ENCODE data around the gene NCK1.
"Not testable (repeated sequence)": the region's sequence is repeated elsewhere in the genome, so short reads cannot be mapped to it uniquely, and the experiment has no call there.

Gene NCK1

DNA sequence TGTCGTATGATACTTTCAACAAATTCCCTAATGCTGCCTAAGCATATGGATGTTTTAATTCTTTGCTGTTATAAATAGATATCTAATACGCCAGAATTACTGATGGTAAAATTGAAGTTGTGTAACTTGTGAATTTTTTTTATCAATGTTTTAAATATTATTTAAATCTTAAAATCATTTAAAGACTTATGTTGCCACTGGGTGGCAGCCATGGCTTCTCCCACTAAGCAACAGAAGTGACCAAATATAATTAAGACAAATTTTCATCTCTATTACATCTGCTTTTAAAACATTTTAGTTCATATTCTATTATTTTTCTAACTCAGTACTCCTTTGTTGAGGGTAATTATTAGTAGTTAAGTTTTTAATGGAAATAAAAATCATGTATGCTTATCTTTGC lies 87.7 kb downstream of the NCK1 start:
- DNase-seq, result no peak

DNA sequence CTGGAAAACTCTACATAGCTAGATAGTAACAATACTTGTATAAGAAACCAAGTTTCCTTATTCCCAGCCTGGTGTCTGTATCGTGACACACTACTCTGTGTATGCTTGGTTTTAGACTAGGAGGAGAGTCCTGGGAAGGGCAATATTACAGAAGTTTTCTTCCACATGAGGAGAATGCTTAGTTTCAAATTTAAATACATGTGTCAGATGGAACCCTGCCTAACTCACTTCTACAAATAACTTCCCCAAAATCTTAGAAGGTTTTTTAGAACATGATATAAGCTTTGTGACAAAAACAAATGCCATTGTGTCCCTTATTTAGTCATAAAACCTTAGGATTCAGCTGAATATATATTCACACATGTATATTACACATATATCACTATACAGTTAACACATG lies 88.6 kb downstream of the NCK1 start:
- no peak for DNase-seq

DNA sequence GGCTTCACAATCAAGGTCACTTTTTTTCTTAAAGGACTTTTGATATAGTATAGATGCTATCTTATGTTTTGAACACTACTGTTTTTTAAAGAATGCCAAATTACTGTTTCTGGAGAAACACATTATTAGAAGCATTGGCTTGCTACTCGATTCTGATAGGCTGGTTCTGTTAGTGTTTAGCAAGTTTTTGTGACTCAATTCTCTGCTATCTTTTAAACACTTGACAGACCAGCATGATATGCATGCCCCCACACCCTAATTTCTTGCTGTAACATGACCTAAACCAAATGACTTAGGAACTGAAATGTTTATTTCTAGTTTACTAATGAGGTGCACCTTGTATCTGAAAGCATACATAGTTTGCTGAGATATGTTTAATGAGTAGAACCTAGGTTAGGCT lies 90.3 kb downstream of the NCK1 start:
- DNase-seq, result no peak

DNA sequence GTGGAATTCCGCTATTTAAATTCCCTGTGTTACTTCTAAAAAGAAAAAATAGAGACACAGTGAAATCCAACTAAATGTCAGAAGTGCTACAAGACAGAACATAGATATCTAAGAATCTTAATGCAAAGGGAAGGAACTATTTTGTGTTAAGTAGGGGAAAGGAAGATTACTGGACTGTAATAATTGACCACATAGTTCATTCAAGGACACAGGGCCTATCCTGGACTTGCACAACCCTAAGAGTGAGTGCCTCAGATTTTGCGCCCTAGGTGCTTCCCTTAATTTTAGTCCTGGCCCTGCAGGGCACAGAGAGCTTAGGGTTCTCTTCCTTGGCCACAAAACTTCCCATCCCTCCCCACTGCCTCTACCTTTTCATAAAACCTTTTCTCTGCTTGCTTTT lies 92.2 kb downstream of the NCK1 start:
- no peak for DNase-seq

DNA sequence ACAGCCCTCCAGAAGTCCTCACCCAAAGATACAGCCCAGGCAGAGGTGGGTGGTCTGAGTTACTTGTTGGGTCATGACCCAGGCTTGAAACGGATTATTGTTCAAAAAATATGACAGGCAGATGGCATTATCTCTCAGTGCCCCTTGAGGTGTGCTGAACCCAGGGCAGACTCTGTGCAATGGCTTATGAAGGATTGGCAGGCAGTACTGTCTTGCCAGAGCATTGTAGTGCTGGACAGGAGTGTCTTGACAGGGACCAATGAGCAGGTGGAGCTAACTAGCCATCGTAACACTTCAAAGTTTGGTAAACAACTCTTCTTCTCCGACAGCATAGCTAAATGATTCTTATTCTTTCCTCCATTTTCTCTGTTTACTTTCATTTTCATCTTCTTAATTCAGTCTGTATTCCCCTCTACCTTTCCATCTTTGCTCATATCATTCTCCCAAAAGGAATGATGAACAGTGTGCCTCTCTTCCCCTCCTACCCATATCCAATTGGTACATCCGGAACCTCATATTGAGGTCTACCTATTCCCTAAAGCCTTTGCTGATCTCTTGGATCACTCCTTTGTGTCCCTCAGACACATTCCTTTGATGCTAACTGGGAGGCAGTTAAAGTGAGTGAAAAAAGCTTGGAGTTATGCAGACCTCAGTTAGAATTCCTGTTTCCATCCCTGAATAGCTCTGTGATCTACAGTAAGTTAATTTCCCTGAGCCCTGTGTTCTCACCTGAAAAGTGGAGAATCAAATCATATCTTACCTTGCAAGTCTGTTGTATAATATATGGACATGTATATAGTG lies 93.2 kb downstream of the NCK1 start:
- DNase-seq, result no peak

DNA sequence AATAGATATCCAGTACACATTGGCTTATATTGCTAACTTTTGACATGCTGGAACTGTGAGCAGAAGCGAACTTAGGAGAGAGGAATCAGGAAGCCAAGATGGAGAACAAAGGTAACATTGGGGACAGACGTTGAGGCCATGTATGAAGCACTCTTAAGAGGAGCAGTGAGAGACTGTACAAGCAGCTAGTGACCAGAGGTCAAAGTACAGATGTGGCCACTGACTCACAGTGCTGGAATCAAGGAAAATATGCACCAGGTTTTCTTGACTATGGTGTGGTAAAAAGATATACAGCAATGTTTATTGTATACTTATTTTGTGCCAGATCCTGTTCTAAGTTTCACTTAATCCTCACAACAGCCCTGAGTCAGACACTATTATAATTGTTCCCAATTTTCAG lies 93.8 kb downstream of the NCK1 start:
- peak; percentile 51 for DNase-seq

DNA sequence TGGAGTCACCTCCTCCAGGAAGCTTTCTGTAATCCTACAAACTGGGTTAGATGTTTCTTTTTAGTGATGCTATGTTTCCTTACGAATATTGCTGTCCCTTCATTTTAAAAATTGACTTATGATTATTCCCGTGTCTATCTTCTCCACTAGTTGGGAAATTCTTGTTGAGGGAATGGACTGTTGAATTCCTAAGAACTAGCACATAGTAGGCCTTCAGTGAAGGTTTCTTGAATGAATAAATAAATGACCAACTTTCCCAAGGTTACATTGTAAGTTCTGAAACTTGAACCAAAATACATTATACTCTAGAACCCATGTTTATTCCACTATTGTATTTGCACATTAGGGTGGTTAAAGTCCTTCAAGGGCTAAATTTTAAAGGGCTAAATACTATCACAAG lies 95.0 kb downstream of the NCK1 start:
- DNase-seq, result no peak

DNA sequence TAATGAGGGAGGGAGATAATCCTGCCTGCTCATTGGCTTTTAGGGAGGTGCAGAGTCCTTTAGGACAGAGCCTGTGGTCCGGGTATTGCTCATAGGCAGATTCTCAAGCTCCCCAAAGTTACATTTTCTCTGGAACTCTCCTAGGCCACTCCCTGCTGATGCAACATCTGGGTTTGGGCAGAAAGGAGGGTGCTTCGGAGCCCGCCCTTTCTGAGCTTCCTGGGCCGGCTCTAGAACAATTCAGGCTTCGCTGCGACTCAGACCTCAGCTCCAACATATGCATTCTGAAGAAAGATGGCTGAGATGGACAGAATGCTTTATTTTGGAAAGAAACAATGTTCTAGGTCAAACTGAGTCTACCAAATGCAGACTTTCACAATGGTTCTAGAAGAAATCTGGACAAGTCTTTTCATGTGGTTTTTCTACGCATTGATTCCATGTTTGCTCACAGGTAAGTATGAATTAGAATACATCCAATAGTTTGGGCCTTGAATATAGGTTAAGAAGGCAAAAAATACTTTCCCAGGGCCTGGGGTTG lies 95.8 kb downstream of the NCK1 start, which contains the start of gene IL20RB:
Gene IL20RB, plus strand, starts transcription at position 233 of the 538 bp plus-strand sequence. Its CDS starts 131 bp downstream, at position 364.
- peak; percentile 87 for DNase-seq

DNA sequence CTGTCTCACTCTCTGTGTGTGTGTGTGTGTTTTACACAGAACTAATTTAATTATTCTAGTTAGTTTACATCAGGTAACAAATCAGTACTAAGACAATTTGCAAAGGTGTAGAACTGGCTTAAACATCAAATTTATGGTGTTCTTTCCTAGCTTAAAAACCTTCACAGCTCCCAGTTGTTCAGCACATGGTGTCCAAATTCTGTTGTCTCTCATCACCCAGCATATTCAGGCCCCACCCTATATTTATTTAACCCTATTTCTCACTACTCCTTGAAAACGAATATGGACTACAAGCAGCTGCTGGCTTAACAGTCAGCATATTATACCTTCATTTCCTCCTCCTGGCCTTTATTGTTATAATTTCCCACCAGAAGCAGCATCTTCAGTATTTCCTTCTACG lies 96.9 kb downstream of the NCK1 start:
- no peak for DNase-seq

DNA sequence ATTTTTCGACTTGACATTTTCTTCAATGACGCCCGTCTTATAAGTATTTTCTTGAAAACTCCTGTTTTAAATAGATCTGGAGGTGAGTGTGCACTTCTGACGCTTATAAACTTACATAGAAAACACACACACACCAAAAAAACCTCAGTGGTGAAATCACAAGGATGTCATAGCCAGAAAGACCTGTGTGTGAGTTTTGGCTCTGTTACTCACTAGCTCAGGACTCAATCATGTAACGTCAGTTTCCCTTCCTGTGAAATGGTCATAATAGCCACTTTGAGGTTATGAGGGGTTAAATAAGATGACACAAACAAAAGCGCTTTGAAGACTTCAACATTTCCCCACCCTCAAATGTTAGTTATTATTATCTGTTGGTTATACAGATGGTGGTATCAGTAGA lies 97.6 kb downstream of the NCK1 start:
- DNase-seq, result no peak

DNA sequence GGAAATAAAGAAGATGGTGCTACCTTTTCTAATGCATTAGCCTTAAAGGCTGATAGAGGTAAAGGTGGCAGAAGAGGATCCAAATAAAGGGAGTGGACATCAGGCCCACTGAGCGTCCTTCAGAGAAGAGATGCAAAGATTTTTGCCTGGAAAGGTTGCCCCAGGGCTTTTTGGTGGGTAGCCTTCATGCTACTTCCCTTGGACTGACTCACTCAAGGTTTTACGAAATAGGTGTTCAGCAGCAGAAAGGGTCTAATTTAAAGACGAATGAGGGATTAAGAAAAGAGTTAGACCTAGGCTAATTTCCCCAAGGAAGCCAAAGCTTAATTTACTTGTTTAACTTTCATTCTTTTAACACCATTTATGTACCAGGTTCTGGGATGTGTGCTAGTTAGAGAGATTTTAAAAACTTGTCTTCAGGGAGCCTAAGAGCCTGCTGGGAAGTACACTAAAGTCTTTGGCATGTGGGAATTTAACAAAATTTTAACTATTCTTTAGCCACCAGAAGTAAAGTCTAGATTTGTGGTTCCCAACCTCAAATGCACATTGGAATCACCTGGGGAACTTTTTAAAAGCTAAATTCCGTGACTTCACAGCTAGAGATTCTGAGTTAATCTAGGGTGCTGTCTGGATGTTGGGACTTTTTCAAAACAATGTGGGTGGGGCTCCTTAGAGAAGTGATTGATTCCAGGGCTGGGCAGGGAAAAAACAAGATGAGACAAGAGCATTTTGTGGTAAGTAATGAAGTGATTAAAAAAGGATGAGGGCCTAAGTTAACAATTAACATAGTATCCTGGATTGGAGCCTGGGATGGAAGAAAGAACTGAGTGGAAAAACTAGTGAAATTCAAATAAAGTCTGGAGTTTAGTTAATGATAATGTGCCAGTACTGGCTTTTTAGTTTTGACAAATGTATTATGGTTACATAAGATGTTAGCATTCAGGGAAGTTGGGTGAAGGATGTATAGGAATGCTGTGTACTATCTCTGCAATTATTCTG lies 99.1 kb downstream of the NCK1 start:
- peak; percentile 38 for DNase-seq

DNA sequence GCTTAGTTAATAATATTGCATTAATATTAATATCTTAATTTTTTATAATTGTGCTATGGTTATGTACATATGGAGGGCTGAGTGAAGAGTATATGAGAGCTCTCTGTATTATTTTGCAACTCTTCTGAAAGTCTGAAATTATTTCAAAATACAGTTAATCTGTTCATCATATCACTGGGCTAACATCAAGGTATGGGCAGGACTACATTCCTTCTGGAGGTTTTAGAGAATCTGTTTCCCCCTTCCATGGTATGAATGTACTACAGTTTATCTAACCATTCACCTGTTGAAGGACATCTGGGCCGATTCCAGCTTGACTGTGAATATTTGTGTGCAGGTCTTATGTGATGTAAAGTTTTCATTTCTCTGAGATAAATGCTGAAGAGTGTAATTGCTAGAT lies 100.9 kb downstream of the NCK1 start:
- DNase-seq, result no peak

DNA sequence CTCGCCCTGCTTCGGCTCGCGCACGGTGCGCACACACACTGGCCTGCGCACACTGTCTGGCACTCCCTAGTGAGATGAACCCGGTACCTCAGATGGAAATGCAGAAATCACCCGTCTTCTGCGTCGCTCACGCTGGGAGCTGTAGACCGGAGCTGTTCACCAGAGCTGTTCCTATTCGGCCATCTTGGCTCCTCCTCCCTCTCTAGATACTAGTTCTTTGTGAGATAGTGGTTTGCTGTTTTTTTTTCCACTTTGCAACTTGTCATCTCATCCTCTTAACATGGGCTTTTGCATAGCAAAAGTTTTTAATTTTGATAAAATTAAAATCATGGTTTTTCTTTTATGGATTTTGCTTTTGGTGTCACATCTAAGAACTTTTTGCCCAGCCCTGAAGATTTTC lies 107.5 kb downstream of the NCK1 start:
- not testable (repeated sequence) for DNase-seq

DNA sequence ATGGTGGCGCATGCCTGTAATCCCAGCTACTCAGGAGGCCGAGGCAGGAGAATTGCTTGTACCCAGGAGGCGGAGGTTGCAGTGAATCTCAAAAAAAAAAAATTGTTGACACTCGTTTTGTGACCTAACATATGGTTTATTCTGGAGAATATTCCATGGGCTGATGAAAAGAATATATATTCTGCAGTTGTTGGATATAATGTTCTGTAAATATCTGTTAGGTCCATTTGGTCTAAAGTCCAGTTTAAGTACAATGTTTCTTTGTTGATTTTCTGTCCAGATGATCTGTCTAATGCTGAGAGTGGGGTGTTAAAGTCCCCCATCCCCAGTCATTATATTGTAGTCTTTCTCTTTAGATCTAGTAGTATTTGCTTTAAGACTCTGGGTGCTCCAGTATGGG lies 111.3 kb downstream of the NCK1 start:
- DNase-seq, result no peak

DNA sequence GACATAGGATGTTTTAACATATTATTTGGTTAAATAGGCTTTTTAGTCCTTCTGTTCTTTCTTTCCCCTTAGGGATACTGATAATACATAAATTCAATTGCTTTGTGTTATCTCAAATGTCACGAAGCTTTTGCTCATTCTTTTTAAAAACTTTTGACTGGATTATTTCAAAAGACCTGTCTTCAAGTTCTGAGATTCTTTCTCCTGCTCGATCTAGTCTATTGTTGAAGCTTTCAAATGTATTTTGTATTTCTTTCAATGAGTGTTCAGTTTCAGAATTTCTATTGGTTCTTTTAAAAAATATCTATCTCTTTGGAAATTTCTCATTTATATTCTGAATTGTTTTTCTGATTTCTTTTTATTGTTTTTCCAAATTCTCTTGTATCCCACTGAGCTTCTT lies 112.7 kb downstream of the NCK1 start:
- no peak for DNase-seq

DNA sequence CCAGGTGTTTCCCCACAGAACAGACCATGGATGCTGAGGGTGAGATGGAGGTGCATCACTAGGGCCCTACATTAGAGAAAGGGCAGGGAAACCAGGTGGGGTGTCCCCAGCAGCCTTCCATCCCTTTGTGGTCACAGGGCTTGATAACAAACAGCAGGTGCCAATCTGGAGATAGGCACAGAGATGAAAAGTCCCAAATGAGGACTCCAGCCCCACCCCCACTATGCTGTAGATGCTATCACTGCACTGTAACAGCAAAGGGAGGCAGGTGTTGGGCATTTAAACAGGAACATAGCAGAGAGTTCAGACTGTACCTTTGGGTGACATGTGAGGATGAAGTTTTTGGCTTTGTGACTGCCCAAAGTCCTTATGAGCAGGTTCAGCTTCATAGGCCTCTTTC lies 117.2 kb downstream of the NCK1 start:
- no peak for DNase-seq

DNA sequence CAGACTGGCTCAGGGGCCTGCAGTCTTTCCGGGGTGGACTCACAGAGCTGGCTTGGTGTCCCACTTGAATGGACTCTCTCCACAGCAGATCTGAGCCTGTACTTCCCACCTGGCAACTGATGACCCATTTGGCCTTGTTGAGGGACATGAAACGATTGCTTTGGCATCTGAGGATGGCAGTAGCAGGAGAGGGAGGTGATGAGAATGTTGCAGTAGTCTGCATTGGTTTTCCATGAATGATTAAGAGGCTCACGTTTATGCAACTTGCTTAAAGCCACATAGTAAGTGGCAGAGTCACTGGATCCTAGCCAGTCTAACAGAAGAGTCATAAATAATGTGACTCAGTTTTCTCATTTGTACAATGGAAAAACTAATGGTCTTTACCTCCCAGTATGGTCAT lies 117.7 kb downstream of the NCK1 start:
- DNase-seq, result no peak

DNA sequence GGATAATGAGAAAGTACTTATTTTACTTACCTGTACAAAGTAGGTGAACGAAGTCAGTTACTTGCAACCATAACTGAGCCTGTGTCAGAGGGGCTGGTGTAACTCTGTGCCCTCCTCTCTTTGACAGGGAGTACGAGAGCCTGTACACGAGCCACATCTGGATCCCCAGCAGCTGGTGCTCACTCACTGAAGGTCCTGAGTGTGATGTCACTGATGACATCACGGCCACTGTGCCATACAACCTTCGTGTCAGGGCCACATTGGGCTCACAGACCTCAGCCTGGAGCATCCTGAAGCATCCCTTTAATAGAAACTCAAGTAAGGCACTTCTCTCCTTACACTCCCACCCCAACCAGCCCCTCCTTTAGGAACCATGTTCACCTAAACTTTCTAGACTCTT lies 120.0 kb downstream of the NCK1 start:
- DNase-seq, result no peak

DNA sequence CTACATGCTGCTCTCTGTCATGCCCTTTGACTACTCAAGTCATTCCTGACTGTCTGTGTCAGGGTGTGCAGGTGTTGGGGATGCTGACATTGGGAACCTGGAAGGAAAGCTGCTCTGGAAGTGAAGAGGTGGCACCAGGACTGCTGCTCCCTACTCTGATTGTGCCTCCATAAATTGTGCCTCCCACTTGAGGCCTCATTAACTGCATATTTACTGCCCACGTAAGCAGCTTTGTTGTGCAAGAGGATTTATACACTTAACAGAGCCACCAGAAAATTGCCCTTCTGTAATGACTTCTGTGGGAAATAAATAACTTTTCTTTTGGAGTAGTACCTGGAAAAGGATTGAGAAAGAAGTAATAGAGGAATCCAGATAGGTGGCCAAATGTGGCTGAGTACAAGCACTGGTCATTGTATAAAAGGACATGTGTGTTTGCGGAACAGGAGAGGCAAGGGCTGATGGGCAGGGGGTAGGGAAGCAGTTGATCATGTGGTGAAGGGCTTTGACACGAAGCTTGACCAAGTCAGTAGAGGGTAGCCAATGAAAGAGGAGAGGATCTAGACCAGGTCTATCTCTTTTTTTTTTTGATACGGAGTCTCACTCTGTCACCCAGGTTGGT lies 120.6 kb downstream of the NCK1 start:
- DNase-seq, result no peak

DNA sequence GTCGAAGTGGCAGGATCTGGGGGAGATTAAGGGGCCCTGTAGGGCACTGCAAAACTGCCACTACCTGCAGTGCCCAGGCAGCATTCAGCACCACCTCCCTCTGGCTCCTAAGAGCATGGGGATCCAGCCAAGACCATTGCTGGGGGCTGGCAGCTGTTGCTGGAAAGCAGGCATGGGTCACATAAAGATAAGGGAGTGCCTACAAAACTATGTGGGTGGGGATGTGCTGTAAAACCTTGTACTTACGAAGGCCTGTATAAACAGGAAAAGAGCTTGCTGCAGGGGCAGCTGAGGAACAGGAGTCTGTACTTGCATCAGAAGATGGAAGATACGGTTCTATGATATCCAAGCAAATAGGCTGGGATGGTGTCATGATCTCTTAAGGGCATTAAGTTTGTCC lies 122.8 kb downstream of the NCK1 start:
- DNase-seq, result no peak

DNA sequence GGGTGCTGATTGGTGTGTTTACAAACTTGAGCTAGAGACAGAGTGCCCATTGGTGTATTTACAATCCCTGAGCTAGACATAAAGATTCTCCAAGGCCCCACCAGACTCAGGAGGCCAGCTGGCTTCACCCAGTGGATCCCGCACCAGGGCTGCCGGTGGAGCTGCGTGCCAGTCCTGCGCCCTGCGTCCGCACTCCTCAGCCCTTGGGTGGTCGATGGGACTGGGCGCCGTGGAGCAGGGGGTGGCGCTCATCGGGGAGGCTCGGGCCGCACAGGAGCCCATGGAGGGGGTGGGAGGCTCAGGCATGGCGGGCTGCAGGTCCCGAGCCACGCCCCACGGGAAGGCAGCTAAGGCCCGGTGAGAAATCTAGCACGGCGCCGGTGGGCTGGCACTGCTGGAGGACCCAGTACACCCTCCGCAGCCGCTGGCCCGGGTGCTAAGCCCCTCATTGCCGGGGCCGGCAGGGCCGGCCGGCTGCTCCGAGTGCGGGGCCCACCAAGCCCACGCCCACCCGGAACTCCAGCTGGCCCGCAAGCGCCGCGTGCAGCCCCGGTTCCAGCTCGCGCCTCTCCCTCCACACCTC lies 125.5 kb downstream of the NCK1 start:
- DNase-seq, result not testable (repeated sequence)

DNA sequence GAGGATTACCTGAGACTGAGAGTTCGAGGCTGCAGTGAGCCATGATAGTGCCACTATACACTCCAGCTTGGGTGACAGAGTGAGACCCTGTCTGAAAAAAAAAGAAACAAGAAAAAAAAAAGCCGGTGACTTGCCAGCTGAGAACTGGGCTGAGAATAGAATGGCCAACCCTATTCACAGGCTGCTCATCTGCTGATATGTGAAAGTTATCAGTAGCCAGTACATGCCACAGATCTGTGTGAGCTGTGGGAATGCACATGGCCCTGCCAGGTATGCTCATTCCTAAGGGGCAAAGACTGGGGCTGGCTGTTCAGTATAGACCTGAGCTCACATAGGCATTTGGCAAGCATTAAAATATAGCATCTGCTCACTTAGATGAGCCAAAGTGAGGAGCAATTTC lies 126.6 kb downstream of the NCK1 start:
- no peak for DNase-seq

Measured in fibroblast of skin of scalp (primary cell).